ENCODE measurements around the gene ST6GALNAC3.

ST6GALNAC3 gene

GRCh38 chr1:76218888-76219287, 144.3 kb downstream of the ST6GALNAC3 start:
- Histone ChIP-seq H3K9ac (ENCODE audit: low read depth, low read length, poor library complexity, severe bottlenecking) (no peak overlapping the region), H3K9me3 (ENCODE audit: insufficient read depth, low read depth, low read length) (no peaks in the 10 kb centered on the region), H3F3A (ENCODE audit: low read depth) (no peaks in the 10 kb centered on the region), H2AFZ (ENCODE audit: low read length) (no peak overlapping the region), H4K20me1 (ENCODE audit: insufficient read depth, low read length, poor library complexity, severe bottlenecking) (no peaks in the 10 kb centered on the region), H3K4me3 (ENCODE audit: low read length, poor library complexity, severe bottlenecking) (no peak overlapping the region), H3K27me3 (ENCODE audit: insufficient read depth, low read length, poor library complexity, severe bottlenecking) (no peaks in the 10 kb centered on the region), H3K9me2 (replicated peaks; ENCODE audit: low read depth, low read length) (no peaks in the 10 kb centered on the region), H3K4me2 (ENCODE audit: low read depth, low read length, poor library complexity, severe bottlenecking) (no peak overlapping the region), H3K36me3 (ENCODE audit: insufficient read depth, low read length) (no peaks in the 10 kb centered on the region), H3K79me2 (ENCODE audit: insufficient read depth, low read length) (no peaks in the 10 kb centered on the region), H3K4me1 (ENCODE audit: insufficient read depth, low read length, poor library complexity, severe bottlenecking) (peaks cover 12% of the 10 kb centered on the region)
- TF ChIP-seq EZH2phosphoT487 (IDR thresholded peaks at IDR 0.05; ENCODE audit: borderline replicate concordance) (no peak), CTCF (conservative IDR thresholded peaks at IDR 0.05; ENCODE audit: low read length) (no peak)

GRCh38 chr1:76219366-76219818, 144.8 kb downstream of the ST6GALNAC3 start:
- Histone ChIP-seq H3K36me3 (ENCODE audit: insufficient read depth, low read length) (no peaks in the 10 kb centered on the region), H3K4me3 (ENCODE audit: low read length, poor library complexity, severe bottlenecking) (no peak overlapping the region), H4K20me1 (ENCODE audit: insufficient read depth, low read length, poor library complexity, severe bottlenecking) (no peaks in the 10 kb centered on the region), H3K4me1 (ENCODE audit: insufficient read depth, low read length, poor library complexity, severe bottlenecking) (peaks cover 12% of the 10 kb centered on the region), H3F3A (ENCODE audit: low read depth) (no peaks in the 10 kb centered on the region), H3K4me2 (ENCODE audit: low read depth, low read length, poor library complexity, severe bottlenecking) (no peak overlapping the region), H3K79me2 (ENCODE audit: insufficient read depth, low read length) (no peaks in the 10 kb centered on the region), H2AFZ (ENCODE audit: low read length) (no peak overlapping the region), H3K9me3 (ENCODE audit: insufficient read depth, low read depth, low read length) (no peaks in the 10 kb centered on the region), H3K9me2 (replicated peaks; ENCODE audit: low read depth, low read length) (no peaks in the 10 kb centered on the region), H3K27me3 (ENCODE audit: insufficient read depth, low read length, poor library complexity, severe bottlenecking) (no peaks in the 10 kb centered on the region), H3K9ac (ENCODE audit: low read depth, low read length, poor library complexity, severe bottlenecking) (no peak overlapping the region)
- TF ChIP-seq CTCF (conservative IDR thresholded peaks at IDR 0.05; ENCODE audit: low read length) (no peak), EZH2phosphoT487 (IDR thresholded peaks at IDR 0.05; ENCODE audit: borderline replicate concordance) (no peak)

- H3K36me3 ChIP-seq (ENCODE audit: insufficient read depth, low read length) = no peaks in the 10 kb centered on the region
- peaks cover 20% of the 10 kb centered on the region for H3K4me1 ChIP-seq (ENCODE audit: insufficient read depth, low read length, poor library complexity, severe bottlenecking)
- no peaks in the 10 kb centered on the region for H3F3A ChIP-seq (ENCODE audit: low read depth)
- no peak overlapping the region for H3K4me2 ChIP-seq (ENCODE audit: low read depth, low read length, poor library complexity, severe bottlenecking)
- no peaks in the 10 kb centered on the region for H4K20me1 ChIP-seq (ENCODE audit: insufficient read depth, low read length, poor library complexity, severe bottlenecking)
- no peaks in the 10 kb centered on the region for H3K9me3 ChIP-seq (ENCODE audit: insufficient read depth, low read depth, low read length)
- H3K9me2 ChIP-seq (replicated peaks; ENCODE audit: low read depth, low read length) = no peaks in the 10 kb centered on the region
- H2AFZ ChIP-seq (ENCODE audit: low read length) = no peak overlapping the region
- TF ChIP-seq EZH2phosphoT487 (IDR thresholded peaks at IDR 0.05; ENCODE audit: borderline replicate concordance) (no peak), CTCF (conservative IDR thresholded peaks at IDR 0.05; ENCODE audit: low read length) (no peak)
- H3K4me3 ChIP-seq (ENCODE audit: low read length, poor library complexity, severe bottlenecking) = no peak overlapping the region
- no peaks in the 10 kb centered on the region for H3K27me3 ChIP-seq (ENCODE audit: insufficient read depth, low read length, poor library complexity, severe bottlenecking)
- H3K9ac ChIP-seq (ENCODE audit: low read depth, low read length, poor library complexity, severe bottlenecking) = no peak overlapping the region
- H3K79me2 ChIP-seq (ENCODE audit: insufficient read depth, low read length) = no peaks in the 10 kb centered on the region
Observed at GRCh38 chr1:76224752-76225151, 150.2 kb downstream of the ST6GALNAC3 start.

Measured in Loucy (cell line).